Fibroblast of lung (primary cell): Measurements from ENCODE around the gene SAPCD1. TPM values are rescaled to one million over a fixed set of nuclear protein-coding genes. Genes with fewer than 3 reads are reported as not detected.

ENCODE experiments used
- DNase-seq, 2 donors: peaks; one replicate each; pipeline versions ENCODE4 v3.0.0 to v3.0.0-alpha.2; 2010; ENCODE audit warnings: low read depth in 2 of 2
- H2AFZ ChIP-seq: 2 replicates; pipeline ENCODE4 v1.5.1; 2012; ENCODE audit warnings: low read length, control low read depth, inconsistent platforms
- H3K27ac ChIP-seq: 2 replicates; pipeline ENCODE4 v1.5.1; 2011; ENCODE audit warnings: low read length, control low read depth; ENCODE audit not compliant: insufficient read depth
- H3K27me3 ChIP-seq: 2 replicates; pipeline ENCODE4 v1.5.1; 2011; ENCODE audit warnings: mild to moderate bottlenecking, low read length; ENCODE audit not compliant: control insufficient read depth, insufficient read depth
- H3K36me3 ChIP-seq: 2 replicates; pipeline ENCODE4 v1.5.1; 2011; ENCODE audit warnings: low read length; ENCODE audit not compliant: control insufficient read depth, insufficient read depth
- H3K4me1 ChIP-seq: 2 replicates; pipeline ENCODE4 v1.5.1; 2011; ENCODE audit warnings: low read length; ENCODE audit not compliant: control insufficient read depth, insufficient read depth; ENCODE audit errors: extremely low read depth
- H3K4me2 ChIP-seq: 2 replicates; pipeline ENCODE4 v1.5.1; 2011; ENCODE audit warnings: low read length, control low read depth; ENCODE audit not compliant: insufficient read depth; ENCODE audit errors: extremely low read depth
- H3K4me3 ChIP-seq, 4 experiments: fragments of 200-600 bp in 1 of 4; sonication (generic) in 1 of 4; replicated peaks in 1 of 4; 2 replicates each; pipeline ENCODE4 v1.5.1; 2011 to 2016; ENCODE audit warnings: low read length in 4 of 4, low read depth in 3 of 4, mild to moderate bottlenecking in 3 of 4, control low read depth in 2 of 4, inconsistent platforms in 1 of 4, mixed read lengths in 1 of 4; ENCODE audit not compliant: insufficient read depth in 1 of 4; ENCODE audit errors: control extremely low read depth in 1 of 4
- H3K79me2 ChIP-seq: 2 replicates; pipeline ENCODE4 v1.5.1; 2012; ENCODE audit warnings: mild to moderate bottlenecking, low read length, inconsistent platforms; ENCODE audit not compliant: control insufficient read depth, insufficient read depth
- H3K9ac ChIP-seq: 2 replicates; pipeline ENCODE4 v1.5.1; 2011; ENCODE audit warnings: mild to moderate bottlenecking, low read length, control low read depth; ENCODE audit not compliant: insufficient read depth
- H3K9me3 ChIP-seq: 2 replicates; pipeline ENCODE4 v1.5.1; 2012; ENCODE audit warnings: low read depth, low read length; ENCODE audit not compliant: control insufficient read depth, insufficient read depth
- H4K20me1 ChIP-seq: 2 replicates; pipeline ENCODE4 v1.5.1; 2011; ENCODE audit warnings: low read length; ENCODE audit not compliant: control insufficient read depth, insufficient read depth; ENCODE audit errors: extremely low read depth
- EZH2 ChIP-seq: IDR thresholded peaks from 2 replicates; pipeline ENCODE4 v1.5.1; 2012; ENCODE audit warnings: low read length, control low read depth, mild to moderate bottlenecking; ENCODE audit errors: missing control alignments
- polyA plus RNA-seq, 2 donors: library from polyadenylated mRNA; depleted of rRNA in 1 of 2; stranded (reverse) in 1 of 2; unstranded in 1 of 2; fragments of >200 nt; gene quantifications; 2 replicates each; pipeline ENCODE4 v1.2.1, GENCODE V29; 2011 to 2012; ENCODE audit warnings: missing spikeins in 1 of 2
- total RNA-seq: library from RNA; depleted of rRNA; stranded (reverse); fragments of >200 nt; gene quantifications from 2 replicates; pipeline ENCODE4 v1.2.1, GENCODE V29; 2014
- TF ChIP-seq, protein P1 (sequence below), 2 donors: IDR thresholded peaks in 1 of 2; conservative IDR thresholded peaks in 1 of 2; 1 replicate in 1 of 2; 2 replicates in 1 of 2; pipeline ENCODE4 v1.5.1; 2011 to 2012; ENCODE audit warnings: low read length in 2 of 2, control low read depth in 1 of 2, inconsistent platforms in 1 of 2, low read depth in 1 of 2, mild to moderate bottlenecking in 1 of 2

Gene SAPCD1
- total and polyA plus RNA-seq, 2 donors (not counting 1 experiment from before 2014, with no cell fraction given) = 0.50 to 1.3 TPM

DNA sequence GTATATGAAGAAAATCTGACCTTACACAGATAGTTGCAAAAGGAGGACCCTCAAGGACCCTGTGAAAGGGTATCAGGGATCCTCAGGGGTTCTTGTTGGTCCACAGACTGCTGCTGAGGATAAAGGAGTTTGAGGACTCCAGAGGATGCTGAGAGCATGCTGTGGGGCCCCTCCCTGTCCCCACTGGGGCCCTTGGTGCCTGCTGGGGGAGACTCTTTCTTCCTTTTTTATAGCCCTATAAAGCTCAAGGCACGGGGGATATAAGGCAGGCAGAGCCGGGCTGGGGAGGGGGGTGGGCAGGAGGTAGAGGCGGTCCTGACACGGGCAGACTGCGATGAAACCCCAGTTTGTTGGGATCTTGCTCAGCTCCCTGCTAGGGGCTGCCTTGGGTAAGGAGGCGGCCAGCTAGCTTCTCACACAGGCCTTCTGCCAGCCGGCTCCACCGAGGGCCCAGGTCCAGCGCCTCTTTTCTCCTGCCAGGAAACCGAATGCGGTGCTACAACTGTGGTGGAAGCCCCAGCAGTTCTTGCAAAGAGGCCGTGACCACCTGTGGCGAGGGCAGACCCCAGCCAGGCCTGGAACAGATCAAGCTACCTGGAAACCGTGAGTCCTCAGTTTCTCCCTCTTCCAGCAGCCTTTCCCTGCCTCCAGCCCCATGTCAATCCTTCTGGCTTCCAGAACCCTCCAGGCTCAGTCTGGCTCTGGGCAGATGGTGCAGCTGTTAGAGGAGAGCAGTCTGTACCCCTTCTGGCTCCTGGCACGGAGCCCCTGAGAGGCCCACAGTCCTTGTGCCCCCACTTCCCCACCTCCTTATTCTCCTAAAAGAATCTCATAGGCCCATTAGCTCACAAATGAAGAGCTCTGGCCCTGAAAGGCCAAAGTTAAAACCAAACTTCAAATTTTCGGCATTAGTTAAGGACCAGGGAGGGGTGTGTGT is 47.2 kb upstream of the SAPCD1 start, which contains the start of gene LY6G6D:
TSS of gene LY6G6D (plus strand) at position 327 of the 937 bp plus-strand sequence. CDS start at position 335, 8 bp downstream.
- Histone ChIP-seq H4K20me1 (no peaks in the 10 kb centered on the region), H3K79me2 (no peaks in the 10 kb centered on the region), H3K27me3 (peaks cover 24% of the 10 kb centered on the region), H3K4me1 (no peaks in the 10 kb centered on the region), H3K4me2 (no peak within 1 kb of the TSS), H3K9me3 (no peaks in the 10 kb centered on the region), H3K4me3 (no peak within 1 kb of the TSS), H3K36me3 (no peaks in the 10 kb centered on the region), H3K9ac (no peak within 1 kb of the TSS), H3K27ac (no peak within 1 kb of the TSS), H2AFZ (no peak within 1 kb of the TSS)
- no peak for DNase-seq
- TF ChIP-seq EZH2 = no peak
- TF ChIP-seq, protein P1, sequence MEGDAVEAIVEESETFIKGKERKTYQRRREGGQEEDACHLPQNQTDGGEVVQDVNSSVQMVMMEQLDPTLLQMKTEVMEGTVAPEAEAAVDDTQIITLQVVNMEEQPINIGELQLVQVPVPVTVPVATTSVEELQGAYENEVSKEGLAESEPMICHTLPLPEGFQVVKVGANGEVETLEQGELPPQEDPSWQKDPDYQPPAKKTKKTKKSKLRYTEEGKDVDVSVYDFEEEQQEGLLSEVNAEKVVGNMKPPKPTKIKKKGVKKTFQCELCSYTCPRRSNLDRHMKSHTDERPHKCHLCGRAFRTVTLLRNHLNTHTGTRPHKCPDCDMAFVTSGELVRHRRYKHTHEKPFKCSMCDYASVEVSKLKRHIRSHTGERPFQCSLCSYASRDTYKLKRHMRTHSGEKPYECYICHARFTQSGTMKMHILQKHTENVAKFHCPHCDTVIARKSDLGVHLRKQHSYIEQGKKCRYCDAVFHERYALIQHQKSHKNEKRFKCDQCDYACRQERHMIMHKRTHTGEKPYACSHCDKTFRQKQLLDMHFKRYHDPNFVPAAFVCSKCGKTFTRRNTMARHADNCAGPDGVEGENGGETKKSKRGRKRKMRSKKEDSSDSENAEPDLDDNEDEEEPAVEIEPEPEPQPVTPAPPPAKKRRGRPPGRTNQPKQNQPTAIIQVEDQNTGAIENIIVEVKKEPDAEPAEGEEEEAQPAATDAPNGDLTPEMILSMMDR (conservative IDR thresholded peaks at IDR 0.05 in 1 of 2, IDR thresholded peaks at IDR 0.05 in 1 of 2; ENCODE audit: low read depth in 1 of 2, low read length in 2 of 2) = no peak

DNA sequence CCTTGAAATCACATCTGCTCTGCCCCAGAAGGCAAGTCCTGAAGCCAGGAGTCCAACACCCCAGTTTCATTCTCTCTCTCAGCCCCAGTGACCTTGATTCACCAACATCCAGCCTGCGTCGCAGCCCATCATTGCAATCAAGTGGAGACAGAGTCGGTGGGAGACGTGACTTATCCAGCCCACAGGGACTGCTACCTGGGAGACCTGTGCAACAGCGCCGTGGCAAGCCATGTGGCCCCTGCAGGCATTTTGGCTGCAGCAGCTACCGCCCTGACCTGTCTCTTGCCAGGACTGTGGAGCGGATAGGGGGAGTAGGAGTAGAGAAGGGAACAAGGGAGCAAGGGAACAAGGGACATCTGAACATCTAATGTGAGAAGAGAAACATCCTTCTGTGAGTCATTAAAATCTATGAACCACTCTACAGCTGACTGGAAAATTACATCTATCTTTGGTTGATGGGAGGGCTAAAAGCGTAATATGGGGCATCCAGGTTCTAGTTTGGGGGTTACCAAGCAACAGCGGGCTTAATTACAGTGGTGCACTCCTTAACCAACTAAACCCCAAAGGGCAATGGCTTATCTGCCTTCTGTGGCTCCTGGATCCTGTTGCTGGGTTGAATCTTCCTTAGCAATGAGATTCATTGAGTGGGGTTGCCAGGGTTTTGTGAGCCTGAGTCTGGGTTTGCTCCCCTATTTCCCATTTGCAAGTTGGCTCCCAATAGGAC is 44.8 kb upstream of the SAPCD1 start:
- H2AFZ ChIP-seq = no peak overlapping the region
- no peak for DNase-seq
- H3K4me2 ChIP-seq = no peak overlapping the region
- no peaks in the 10 kb centered on the region for H3K36me3 ChIP-seq
- H3K27me3 ChIP-seq = peaks cover 11% of the 10 kb centered on the region
- no peak overlapping the region for H3K27ac ChIP-seq
- H3K9ac ChIP-seq = no peak overlapping the region
- no peak overlapping the region for H3K4me3 ChIP-seq
- H3K79me2 ChIP-seq = no peaks in the 10 kb centered on the region
- no peak for TF ChIP-seq EZH2
- TF ChIP-seq, protein P1 (conservative IDR thresholded peaks at IDR 0.05 in 1 of 2, IDR thresholded peaks at IDR 0.05 in 1 of 2; ENCODE audit: low read depth in 1 of 2, low read length in 2 of 2) = no peak
- H3K9me3 ChIP-seq = no peaks in the 10 kb centered on the region
- H4K20me1 ChIP-seq = no peaks in the 10 kb centered on the region
- H3K4me1 ChIP-seq = no peaks in the 10 kb centered on the region

DNA sequence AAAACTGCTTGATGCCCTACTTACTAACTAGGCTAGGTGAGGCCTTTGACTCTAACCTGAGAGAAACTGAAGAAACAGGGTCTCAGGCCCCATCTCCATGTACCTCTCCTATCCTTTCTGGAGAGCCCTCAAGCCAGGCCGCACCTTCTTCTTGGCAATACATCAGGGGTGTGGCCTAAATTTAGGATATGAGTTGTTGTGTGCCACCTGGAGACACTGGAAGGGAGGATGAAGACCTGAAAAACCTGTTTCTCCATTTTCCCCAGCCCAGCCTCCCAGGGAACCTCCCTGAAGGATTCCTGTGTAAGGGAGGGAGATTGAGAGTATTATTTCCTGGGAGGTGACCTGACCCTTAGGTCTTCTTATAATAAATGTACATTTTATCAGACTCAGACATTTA is 44.2 kb upstream of the SAPCD1 start:
- H3K9me3 ChIP-seq = no peaks in the 10 kb centered on the region
- no peak overlapping the region for H3K4me3 ChIP-seq
- TF ChIP-seq, protein P1 (conservative IDR thresholded peaks at IDR 0.05 in 1 of 2, IDR thresholded peaks at IDR 0.05 in 1 of 2; ENCODE audit: low read depth in 1 of 2, low read length in 2 of 2) = no peak
- no peak for TF ChIP-seq EZH2
- H4K20me1 ChIP-seq = no peaks in the 10 kb centered on the region
- no peaks in the 10 kb centered on the region for H3K36me3 ChIP-seq
- no peak overlapping the region for H3K4me2 ChIP-seq
- H3K79me2 ChIP-seq = no peaks in the 10 kb centered on the region
- H3K9ac ChIP-seq = no peak overlapping the region
- peaks cover 10% of the 10 kb centered on the region for H3K27me3 ChIP-seq
- no peaks in the 10 kb centered on the region for H3K4me1 ChIP-seq
- DNase-seq = no peak
- H2AFZ ChIP-seq = no peak overlapping the region
- H3K27ac ChIP-seq = no peak overlapping the region
